Measurements from ENCODE around the gene PXN.

PXN gene

DNA sequence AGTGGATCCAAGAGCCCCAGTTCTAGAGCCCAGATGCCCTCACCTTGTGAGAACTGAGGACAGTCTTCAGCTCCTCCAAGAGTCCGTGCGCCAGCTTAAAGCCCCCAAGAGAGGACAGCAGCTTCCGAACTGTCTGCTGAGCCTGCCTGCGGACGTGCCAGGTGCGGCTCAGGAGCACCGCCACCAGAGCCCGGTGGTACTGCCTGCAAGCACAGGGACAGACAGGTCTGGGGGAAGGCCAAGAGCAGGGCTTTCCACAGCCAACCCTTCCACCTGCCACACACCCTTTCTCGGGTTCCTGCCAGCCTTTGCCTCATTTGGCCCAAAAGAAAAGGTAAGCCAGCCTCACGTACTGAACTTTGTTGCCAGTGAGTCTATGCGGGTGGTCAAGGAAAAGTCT lies 101.2 kb downstream of the PXN start:
- no peak for DNase-seq

DNA sequence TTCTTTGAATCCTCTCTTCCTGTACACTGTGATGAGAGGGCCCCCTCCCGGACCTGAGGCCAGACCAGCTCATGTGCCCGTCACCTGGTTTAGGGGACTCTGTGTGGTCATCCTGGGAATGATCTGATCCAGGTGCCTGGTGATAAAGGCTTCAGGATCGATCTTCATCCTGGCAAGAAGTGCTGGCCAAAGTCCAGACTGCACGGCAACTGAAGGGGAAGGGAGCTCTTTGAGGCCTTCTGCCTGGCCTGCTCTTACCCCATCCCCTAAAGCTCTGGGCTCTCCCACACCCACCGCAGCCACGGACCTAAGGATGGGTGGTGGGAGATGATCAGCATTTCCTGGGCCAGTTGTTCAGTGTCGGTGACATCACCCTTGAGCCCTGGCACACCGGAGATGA lies 102.8 kb downstream of the PXN start:
- no peak for DNase-seq

DNA sequence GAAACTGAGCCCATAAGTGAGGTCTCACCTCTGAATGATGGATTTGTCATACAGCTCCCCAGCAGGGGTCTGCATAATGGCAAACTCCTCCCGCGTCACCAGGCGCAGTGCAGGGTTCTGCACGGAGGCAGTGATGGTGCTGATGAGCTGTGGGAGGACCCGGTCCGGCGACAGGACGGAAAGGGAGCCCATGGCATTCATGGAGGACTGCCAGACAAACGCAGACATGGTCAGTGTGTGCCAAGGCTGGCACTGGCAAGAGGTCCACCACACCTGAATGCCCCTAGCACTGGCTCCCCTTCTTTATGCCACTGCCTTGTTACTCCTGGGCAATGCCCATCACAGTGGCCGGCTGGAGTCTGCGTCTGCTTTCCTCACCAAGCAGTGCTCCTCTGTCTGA lies 103.7 kb downstream of the PXN start:
- no peak for DNase-seq

Measured in activated effector memory CD4-positive, alpha-beta T cell treated with Interleukin-2 at 50 U/mL for 16 hours (primary cell).